ENCODE measurements around the gene THSD1.
"Not testable (repeated sequence)": the region's sequence is repeated elsewhere in the genome, so short reads cannot be mapped to it uniquely, and the experiment has no call there.

The THSD1 gene

GRCh38 chr13:52408071-52408658 is 2.2 kb upstream of the THSD1 start:
- DNase-seq (ENCODE audit: low read depth), result not testable (repeated sequence)

- DNase-seq (ENCODE audit: low read depth), result not testable (repeated sequence)
These were observed 1.5 kb upstream of the THSD1 start for GRCh38 chr13:52407436-52407835.

- no peak for DNase-seq (ENCODE audit: low read depth)
These were observed 657 bp upstream of the THSD1 start for GRCh38 chr13:52406629-52407028.

GRCh38 chr13:52405369-52405766 is 604 bp downstream of the THSD1 start:
- no peak for DNase-seq (ENCODE audit: low read depth)

- DNase-seq (ENCODE audit: low read depth), result no peak
These were observed 6.3 kb downstream of the THSD1 start for GRCh38 chr13:52399708-52400107.

GRCh38 chr13:52399046-52399445 is 6.9 kb downstream of the THSD1 start:
- no peak for DNase-seq (ENCODE audit: low read depth)

GRCh38 chr13:52395704-52396103 is 10.3 kb downstream of the THSD1 start:
- DNase-seq (ENCODE audit: low read depth), result no peak

- no peak for DNase-seq (ENCODE audit: low read depth)
These were observed 11.4 kb downstream of the THSD1 start for GRCh38 chr13:52394586-52394985.

- DNase-seq (ENCODE audit: low read depth), result no peak
These were observed 12.2 kb downstream of the THSD1 start for GRCh38 chr13:52393572-52394357.

GRCh38 chr13:52387721-52388120 is 18.3 kb downstream of the THSD1 start:
- no peak for DNase-seq (ENCODE audit: low read depth)

GRCh38 chr13:52385870-52386269 is 20.1 kb downstream of the THSD1 start:
- no peak for DNase-seq (ENCODE audit: low read depth)

GRCh38 chr13:52383366-52383765 is 22.6 kb downstream of the THSD1 start:
- no peak for DNase-seq (ENCODE audit: low read depth)

- DNase-seq (ENCODE audit: low read depth), result no peak
These were observed 27.7 kb downstream of the THSD1 start for GRCh38 chr13:52378312-52378711.

GRCh38 chr13:52377898-52378297 is 28.1 kb downstream of the THSD1 start:
- DNase-seq (ENCODE audit: low read depth), result no peak

GRCh38 chr13:52374873-52375411 is 31.0 kb downstream of the THSD1 start:
- DNase-seq (ENCODE audit: low read depth), result no peak

- DNase-seq (ENCODE audit: low read depth), result no peak
These were observed 31.6 kb downstream of the THSD1 start for GRCh38 chr13:52374389-52374788.

- DNase-seq (ENCODE audit: low read depth), result not testable (repeated sequence)
These were observed 32.7 kb downstream of the THSD1 start for GRCh38 chr13:52373277-52373676.

GRCh38 chr13:52371736-52372247 is 34.2 kb downstream of the THSD1 start:
- DNase-seq (ENCODE audit: low read depth), result no peak

GRCh38 chr13:52366291-52366690 is 39.7 kb downstream of the THSD1 start:
- DNase-seq (ENCODE audit: low read depth), result no peak

GRCh38 chr13:52362169-52362887 is 43.6 kb downstream of the THSD1 start:
- not testable (repeated sequence) for DNase-seq (ENCODE audit: low read depth)

- DNase-seq (ENCODE audit: low read depth), result no peak
These were observed 44.7 kb downstream of the THSD1 start for GRCh38 chr13:52361225-52361624.

- DNase-seq (ENCODE audit: low read depth), result no peak
These were observed 46.4 kb downstream of the THSD1 start for GRCh38 chr13:52359534-52359933.

GRCh38 chr13:52356327-52356726 is 49.6 kb downstream of the THSD1 start:
- no peak for DNase-seq (ENCODE audit: low read depth)

Measured in stimulated activated CD8-positive, alpha-beta memory T cell treated with anti-CD3 and anti-CD28 coated beads, Interleukin-15, amount 100 ng/mL, for 1 hour (primary cell).